ENCODE results near the gene SH3BP2.

SH3BP2 gene

DNA sequence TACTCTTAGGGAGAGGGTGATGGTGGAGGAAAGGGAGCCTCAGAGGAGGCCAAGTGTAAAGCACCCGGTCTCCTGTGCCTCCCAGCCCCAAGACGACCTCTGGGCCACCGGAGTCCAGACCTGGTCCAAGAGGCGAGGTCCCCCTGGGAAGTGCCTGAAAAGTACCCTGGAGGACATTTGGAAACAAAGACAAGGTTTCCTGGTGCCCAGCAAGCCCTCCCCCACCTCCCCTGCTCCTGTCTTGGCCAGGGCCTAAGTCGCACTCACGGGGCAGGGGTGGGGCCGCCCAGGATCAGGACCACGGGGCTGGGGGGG is 532 bp upstream of the SH3BP2 start:
- no peak for DNase-seq

DNA sequence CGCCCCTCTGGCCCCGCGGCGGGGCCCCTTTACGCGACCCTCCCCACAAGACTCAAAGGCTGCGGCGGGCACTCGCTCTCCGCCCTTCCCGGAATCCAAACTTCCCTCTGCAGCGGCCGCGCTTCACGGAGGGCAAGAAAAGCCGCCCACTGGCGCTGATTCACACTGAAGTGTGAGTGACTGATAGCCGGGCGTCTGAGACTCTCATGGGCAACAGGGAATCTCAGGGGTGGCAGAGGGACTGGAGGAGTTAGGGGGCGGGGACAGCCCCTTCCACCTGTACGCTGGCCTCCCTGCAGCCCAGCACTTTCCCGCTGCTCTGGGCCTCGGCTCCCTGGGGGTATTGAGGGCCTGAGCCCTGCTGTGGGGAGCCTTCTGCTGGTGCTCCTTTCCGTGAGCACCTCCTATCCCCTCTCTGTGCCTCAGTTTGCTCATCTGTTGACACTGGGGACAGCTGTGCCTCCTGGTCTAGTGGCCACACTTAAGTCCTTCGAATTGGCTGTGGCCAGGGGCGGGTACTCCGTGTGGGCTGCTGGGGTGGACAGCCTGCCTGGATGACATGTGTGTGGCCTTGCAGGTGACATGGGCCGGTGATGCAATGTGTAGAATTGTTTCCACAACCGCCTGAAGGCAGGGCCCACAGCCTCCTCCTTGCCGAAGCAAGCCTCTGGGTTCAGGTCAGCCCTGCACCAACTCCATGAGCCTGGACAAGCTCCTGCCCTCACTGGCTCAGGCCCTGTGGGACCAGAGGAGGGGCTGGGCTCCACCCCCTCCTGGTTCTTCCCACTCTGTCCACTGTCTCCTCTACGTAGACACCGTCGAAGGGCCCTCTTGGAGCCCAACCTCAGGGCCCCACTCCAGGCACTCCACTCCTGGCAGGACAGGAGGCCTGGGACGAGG is 951 bp downstream of the SH3BP2 start:
- no peak for DNase-seq

DNA sequence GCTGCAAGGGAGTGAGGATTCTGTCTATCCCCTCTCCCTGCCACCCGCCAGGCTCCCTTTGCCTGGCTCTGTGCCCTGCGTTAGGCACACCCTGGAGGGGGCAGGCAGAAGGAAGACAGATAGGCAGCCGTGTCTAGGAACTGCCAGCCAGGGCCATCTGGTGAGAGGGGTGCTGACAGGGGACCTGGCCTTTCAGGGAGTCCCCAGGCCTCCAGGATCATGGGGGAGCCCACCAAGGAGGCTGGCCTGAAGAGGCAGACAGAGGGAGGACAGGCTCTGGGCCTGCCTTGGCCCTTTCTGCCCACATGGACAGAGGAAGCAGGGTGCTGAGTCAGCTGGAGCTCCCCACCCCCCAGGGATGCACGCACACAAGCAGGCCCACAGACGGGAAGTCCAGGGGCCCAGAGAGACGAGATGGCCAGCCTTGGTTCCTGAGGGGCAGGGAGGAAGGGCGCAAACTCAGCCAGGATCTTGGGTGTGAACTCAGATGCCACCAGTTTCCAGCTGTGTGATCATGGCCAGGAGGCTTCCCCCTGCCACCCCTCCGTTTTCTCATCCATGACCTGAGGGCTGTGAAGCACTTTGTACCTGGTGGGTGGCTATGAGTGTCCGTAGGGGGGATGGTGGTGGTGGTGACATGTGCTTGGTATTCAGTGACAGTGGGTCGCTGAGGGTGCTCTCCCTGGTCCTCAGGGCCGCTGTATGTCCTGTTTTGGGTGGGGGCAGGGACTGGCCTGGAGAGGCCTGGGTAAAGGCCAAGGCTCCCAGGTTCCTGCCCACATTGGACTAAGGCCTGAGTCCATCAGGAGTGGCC is 1.8 kb downstream of the SH3BP2 start:
- no peak for DNase-seq

DNA sequence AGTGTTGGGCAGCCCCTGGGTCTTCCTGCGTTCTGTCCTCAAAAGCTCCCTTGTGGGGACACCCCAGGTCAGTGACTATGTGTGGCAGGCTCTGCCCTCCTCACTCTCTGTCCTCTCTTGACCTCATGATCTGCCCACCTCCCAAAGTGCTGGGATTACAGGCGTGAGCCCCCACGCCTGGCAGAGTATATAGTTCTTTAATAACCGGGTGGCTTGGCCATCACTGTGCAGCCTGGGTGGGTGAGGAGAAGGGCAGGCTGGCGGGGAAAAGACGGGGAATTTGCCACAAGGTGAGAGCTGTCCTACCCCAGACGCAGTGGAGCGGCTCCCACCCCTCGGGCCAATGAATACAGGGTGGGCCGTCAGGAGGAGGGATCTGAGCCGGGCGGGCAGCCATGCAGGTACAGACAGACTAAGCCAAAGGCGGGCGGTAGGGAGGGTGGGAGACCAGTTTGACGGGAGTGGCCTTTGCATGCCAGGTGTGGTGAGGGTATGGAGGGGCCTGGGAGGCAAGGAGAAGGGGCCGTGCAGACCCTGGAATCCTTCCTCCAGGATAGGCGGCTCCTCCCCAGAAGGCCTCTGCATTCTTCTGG is 2.5 kb downstream of the SH3BP2 start:
- DNase-seq = no peak

DNA sequence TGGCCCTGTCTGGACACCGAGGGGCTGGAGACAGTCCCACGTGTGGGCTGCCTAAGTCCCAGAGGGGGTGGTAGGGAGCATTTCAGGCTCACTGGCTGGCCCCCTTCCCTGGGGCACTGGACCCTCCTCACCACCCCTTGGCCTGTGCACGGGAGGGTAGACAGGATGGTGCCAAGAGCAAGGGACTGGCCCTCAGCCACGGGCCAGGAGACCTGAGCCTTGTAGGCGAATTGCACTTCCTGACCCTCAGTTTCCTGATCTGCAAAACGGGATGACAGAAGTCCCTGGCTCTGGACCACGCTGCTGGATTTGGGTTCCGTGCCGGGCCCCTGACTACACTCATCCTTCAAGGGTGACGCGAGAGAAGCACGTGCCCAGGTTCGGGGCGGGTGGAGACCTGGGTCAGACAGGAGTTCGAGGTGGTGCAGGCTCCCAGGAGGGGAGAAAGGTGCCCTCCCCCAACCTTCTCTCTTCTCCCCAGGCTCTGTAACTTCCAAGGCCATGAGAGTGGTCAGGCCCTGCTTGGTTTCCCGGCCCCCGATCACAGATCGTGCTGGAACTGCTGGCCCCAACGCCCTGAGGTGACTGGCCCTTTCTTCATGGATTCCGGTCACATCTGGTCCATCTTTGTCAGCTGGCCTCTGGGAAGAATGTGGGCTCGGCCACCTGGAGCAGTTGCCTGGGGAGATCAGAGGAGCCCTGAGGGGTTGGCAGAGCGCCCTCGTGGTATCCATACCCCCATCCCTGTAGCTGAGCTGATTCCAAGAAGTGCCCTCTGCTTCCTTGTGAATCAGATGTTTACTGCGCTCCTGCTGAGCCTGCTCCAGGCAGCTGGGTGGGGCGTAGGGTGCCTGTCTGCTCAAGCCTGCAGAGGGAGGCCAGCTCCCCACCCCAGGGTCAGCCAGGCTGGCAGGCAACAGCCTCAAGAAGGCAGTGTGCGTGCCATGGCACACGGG is 3.3 kb downstream of the SH3BP2 start:
- DNase-seq = peak; percentile 26

DNA sequence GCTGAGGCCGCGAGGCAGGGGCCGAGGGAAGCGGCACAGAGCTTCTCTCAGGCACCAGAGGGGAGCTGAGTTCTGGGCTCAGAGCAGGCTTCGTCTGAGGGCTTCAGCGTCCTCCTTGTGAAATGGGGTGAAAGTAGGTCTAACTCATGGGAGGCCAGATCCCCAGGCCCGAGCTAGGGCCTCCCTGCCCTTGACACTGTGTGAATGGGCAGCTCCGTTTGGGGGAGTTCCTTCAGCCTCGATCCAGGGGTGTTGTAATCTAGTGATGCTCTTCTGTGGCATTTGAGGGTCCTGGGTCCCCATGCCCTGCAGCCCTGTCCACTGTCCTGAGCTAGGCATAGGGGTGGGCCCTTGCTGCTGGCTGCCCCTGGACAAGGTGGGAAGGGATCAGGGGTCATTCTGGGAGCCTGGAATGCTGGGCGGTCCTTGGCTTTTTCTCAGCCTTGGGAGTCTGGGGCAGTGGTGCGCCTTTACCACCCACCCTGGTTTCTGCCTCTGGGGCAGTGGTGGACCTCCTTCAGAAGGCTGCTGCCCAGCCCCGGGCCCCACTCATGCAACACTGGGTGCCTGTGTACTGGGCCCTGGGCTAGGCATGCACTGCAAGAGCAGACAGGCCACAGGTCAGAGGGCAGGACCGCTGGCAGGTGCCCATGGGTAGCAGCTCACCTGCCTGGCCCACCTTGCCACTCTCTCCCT is 4.1 kb downstream of the SH3BP2 start:
- DNase-seq = no peak

DNA sequence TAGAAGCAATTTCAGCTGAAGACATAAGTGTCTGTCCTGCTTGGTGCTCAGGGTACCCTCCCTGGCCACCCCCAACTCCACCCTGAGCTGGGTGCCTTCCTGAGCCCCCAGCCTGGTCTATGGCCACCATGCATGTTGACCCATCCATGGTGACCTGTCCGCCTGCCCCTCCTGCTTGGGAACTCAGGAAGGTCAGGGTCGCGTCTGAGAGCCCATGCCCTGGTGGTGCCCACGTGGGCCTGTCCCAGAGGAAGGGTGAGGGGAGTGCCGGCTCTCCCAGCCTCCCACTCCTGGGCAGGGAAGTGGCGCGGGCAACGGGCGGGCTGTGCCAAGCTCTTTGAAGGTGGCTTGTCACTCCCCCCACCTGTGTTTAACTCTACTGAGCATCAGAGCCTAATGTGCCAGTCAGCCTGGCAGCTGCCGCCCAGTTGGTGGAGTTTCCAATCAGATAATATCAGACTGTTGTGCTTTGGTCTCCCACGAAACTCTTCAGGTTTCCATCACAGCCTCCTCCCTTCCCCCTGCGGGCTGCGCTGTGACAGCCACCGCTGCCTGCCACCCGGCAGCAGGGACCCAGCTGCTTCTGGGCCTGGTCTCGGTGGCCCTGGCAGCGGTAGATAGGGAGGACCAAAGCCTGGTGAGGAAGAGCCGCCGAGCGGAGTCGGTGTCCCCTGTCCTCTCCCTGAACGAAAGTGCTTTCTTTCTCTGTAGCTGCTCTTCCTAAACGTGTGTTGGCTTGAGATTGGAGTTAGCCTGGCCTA is 4.8 kb downstream of the SH3BP2 start:
- no peak for DNase-seq

DNA sequence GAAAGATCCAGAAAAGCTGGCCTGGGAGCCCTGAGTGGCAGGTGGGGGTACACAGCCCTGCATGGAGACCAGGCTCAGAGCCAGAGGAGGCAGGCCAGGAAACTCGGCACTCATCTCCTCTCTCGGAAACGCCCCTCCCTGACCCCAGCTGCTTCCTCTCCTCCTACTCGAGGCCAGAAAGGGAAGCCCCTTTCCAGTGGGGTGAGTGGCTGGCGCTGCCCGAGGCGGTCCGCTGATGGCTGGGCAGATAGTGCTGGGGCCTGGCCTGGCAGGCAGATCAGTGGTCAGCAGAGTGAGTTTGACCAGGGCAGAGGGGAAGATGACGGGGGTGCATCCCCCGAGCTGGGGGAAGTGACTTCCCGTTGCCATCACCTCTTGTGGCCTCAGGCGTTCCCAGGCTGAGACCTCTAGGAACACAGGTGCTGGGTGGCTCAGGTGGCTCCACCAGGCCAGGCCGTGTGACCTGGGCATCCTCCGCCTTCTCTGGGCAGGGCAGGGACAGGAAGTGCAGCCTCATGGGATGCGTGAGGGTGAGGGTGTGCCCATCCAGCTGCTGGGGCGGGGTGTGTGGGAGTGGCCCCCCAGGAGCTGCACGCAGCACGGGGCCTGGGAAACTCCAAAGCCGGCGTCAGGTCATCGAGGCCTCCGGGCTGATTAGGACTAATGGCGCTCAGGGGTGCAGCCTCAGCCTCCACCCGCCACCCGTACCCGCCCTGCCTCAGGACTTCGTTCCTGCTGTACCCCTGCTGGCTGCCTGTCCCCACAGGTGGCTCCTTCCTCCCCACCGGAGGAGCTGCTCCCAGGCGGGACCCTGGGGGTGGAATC is 5.7 kb downstream of the SH3BP2 start:
- DNase-seq = no peak

DNA sequence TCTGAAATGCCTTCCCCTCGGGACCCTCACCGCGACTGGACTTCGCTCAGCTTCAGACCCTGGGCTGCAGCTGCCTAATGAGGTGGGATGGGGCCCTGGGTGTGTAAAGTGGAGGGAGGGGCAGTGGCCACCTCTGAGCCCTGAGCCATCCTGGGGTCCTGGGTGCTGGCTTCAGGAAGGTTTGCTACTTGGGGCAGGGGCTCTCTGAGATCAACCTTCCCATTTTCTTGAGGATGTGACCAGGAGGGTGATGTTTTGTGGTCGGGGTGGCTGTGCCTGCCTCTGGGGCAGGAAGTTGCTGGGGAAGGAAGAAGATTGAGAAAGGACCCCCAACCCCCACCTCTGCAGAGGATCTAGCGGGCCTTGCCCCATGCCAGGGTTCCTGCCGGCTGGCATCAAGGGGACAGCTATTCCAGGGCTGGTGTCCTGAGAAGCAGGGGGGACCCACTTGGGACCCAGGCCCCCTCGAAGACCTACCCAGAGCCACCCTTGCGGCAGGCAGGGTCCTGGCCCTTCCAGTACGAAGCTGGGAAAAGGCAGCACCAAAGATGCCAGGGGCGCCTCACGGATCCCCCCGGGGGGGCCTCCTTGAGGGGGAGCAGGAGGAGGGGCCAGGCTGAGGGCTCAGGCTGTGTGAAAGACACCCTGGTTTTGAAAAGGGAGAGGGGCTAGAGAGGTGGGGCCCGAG is 6.5 kb downstream of the SH3BP2 start:
- no peak for DNase-seq

DNA sequence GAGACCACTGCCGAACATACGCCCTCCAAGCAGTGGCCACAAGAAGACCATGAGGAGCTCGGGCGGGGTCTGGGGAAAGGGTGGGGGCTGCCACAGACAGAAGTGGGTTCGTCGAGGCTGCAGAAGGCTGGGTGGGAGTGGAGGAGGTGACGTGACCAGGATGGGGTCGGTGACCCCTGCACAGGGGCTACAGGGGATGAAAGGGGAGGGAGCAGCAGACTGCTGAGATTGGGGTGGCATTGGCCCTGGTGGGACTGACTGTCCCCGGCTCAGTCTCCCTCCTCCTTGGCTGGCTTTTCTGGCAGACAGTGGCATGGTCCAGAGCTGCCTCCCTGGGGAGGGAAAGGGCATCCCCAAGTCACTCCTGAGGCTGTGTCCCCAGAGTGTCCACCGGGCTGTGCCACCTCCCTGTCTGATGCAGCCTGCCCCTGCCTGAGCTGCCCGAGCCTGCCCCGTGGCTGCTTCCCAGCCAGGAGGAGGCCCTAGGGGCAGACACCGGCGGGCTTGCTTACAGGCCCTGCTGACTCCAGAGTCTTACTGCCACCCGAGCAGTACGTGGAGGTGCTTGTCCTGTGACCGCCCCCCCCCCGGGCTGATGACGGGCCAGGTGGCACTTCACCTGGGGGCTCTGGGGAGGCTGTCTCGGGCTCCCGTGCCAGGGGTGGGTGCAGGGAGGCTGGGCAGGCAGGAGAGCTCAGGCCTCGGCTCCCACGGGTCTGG is 7.2 kb downstream of the SH3BP2 start:
- no peak for DNase-seq

DNA sequence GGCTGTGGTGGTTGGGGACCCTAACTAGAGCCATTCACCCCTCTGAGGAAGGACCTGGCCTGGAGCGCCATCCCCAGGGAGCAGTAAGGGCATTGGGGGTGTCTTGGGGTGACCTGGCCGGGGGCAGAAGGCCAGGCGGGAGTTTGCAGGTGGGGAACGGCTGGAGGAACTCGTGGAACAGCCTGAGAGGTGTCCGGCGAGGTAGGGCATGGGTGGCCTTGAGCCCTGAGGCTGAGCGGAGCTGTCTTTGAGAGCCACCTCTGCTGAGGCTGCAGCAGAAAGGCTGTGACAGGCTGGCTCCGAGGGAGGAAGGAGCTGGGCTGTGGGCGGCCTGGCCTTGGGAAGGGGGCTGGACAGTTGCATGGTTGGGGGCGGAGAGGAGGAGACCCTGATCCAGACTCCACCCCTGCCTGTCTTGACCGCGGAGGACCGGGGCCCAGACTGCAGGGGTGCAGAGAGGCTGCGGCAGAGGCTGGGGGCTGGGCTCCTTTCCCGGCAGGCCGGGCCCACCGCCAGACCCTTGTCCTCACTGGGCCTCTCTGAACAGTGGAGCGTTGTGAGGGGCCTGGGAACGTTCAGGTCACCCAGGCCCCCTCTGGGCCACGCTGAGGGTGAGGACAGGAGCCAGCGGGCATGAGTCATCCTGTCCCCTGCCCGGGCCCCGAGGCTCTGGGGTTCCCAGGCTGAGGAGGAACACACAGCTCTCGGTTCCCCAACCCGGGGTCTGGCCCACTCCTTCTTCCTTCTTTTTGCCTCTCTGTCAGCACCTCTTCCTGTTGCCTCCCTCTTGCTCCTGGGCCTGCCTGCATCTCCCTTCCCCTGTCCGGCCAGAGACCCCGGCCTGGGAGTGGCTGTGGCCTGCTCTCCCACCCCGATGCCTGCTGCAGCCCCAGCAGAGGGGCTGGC is 8.1 kb downstream of the SH3BP2 start:
- no peak for DNase-seq

DNA sequence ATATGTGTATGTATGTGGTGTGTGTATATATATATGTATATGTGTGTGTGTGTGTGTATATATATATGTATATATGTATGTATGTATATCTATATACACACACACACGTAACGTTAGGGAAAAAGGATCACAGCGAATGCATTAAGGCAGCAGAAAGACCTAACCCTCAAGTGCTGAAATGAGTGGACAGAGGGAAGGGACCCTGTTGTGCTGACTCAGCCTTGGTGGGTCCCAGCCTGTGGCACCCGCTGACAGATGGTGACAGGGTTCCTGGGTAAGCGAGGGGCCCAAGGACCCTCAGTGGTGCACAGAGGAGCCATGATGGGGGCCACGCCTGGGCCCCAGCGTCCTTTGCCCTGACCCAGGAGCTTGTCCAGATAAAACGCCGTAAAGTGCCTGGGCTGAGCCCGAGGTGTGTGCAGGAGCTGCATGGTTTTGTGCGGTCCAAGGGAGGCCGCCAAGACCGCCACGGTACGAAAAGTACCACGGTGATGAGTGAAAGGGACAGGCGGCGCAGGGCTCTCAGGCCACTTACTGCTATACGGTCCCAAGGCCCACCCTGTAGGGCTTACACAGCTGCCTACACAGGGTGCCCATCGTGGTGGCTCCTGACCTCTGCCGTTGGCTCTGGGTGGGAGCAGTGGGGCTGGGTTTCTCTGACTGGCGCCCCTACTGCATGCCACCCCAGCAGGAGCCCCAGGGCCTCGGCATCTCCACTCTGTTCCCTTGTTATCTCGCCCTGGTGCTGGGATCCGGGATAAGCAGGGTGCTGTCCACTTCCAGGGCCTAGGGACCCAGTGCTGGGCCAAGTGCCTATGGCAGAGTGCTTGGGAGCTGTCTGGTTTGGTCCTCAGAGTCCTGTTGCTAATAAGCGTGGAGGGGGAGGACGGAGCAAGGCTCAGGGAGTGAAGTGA is 10.0 kb downstream of the SH3BP2 start:
- DNase-seq = no peak

DNA sequence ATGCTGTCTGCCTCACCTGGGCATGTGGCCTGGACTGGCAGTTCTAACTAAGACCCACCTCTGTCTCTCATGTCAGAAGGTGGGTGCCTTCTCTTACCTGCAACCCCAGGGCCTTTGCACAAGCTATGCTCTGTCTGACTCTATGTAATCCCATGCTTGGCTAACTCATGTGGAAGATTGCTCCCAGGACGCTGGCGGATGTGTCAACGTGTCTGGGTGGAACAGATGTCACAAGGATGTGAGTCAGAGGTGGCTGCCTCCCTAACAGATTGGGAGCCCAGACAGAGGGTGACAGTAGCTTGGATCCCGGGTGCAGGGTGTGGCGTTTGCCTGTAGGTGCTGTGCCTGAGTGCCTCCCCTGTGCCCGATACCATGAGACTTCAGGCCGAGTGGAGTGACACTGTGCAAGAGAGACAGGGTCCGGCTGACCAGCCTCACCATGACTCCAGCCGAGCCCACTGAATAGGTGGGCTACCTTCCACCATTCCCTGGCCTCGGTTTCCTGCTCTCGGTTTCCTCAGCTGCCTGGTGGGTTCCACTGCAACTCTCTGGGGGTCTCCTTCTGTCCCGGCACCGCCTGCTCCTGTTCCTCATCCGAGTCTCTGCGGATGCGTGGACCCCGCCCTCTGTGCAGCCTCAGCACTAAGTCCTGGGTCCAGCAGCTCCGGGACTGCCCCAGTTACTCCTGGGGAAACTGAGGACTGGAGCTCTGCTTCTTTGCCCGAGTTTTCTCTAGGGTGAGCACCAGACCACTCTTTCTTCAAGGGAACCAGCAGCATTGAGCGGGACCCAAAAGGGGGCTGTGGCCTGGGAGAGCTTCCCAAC is 11.0 kb downstream of the SH3BP2 start:
- no peak for DNase-seq

DNA sequence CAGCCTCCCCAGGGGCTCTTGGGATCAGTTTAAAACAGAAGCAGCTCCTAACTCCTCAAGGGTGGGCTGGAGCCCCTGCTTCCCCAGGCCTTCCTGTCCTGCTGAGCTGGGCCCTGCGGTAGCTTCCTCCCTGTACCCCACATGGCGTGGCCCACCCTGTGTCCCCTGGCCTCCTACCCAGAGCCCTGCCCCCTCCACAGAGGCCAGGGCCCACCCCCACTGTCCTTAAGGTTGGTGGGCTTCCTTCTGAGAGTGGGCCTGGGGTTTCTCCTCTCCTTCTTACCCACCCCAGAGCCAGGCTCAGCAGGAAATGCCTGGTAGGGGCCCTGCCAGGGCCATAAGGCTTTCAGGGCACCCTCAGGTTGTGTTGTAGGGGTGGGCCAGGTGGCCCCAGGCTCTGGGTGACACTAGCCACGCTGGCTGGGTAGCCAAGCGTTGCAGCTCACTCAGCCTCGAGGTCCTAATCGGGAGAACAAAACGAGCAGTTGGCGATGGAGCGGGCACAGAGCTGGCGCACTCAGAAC is 11.6 kb downstream of the SH3BP2 start:
- no peak for DNase-seq

DNA sequence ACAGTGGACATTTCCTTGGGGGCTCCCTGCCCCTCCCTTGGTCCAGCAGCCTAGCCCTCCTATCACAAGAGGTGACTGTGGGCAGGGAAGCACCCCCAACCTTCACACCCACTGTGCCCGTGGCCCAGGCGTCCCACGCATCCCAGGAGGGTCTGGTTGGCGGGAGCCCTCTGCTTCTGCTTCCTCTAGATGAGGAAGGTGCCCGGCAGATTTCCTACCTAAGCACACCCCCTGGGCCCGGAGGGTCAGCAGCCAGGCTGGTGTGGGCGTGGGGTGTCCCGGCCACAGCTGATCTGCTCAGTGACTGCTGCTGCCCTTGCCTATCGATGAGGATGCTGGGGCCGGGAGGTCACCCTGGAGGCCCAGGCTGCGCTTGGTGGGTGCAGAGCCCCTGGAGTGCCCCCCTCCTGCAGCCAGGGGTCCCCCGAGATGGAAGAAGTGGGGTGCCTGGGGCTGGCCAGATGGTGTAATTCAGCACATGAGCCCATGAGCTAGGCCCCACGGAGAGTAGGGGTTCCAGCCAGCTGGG is 12.2 kb downstream of the SH3BP2 start:
- DNase-seq = no peak

All from NCI-H2029 (cell line).